H9 (cell line): ENCODE data around the gene SUPT20H. TPM values are rescaled to one million over a fixed set of nuclear protein-coding genes. Genes with fewer than 3 reads are reported as not detected.
A peak's percentile ranks its signal among the peaks of the same experiment; 100 is the strongest.

Experiments
- DNase-seq: peaks from one replicate; pipeline ENCODE4 v3.0.0-alpha.2; 2017
- H2AFZ ChIP-seq: one replicate; pipeline ENCODE4 v1.6.1; 2013; ENCODE audit warnings: mild to moderate bottlenecking, low read length, control low read depth, moderate library complexity
- H2AK5ac ChIP-seq: 2 replicates; pipeline ENCODE4 v1.6.1; 2013; ENCODE audit warnings: low read length, control low read depth, mixed read lengths; ENCODE audit not compliant: insufficient read length
- H2BK120ac ChIP-seq: one replicate; pipeline ENCODE4 v1.6.1; 2013; ENCODE audit warnings: low read depth, mild to moderate bottlenecking, low read length, control low read depth, inconsistent platforms; ENCODE audit not compliant: poor library complexity, severe bottlenecking
- H2BK12ac ChIP-seq: 2 replicates; pipeline ENCODE4 v1.6.1; 2013; ENCODE audit warnings: low read length, control low read depth, mixed read lengths, low read depth; ENCODE audit not compliant: insufficient read length
- H2BK15ac ChIP-seq: 2 replicates; pipeline ENCODE4 v1.6.1; 2013; ENCODE audit warnings: low read depth, low read length, control low read depth
- H2BK20ac ChIP-seq: one replicate; pipeline ENCODE4 v1.6.1; 2013; ENCODE audit warnings: low read depth, mild to moderate bottlenecking, low read length, control low read depth, inconsistent platforms; ENCODE audit not compliant: poor library complexity, severe bottlenecking
- H2BK5ac ChIP-seq: 2 replicates; pipeline ENCODE4 v1.6.1; 2013; ENCODE audit warnings: low read length, control low read depth, mixed read lengths; ENCODE audit not compliant: insufficient read length
- H3K14ac ChIP-seq: 2 replicates; pipeline ENCODE4 v1.6.1; 2013; ENCODE audit warnings: low read length, control low read depth; ENCODE audit not compliant: insufficient read depth
- H3K18ac ChIP-seq: 2 replicates; pipeline ENCODE4 v1.6.1; 2013; ENCODE audit warnings: low read depth, mild to moderate bottlenecking, mixed read lengths, low read length, control low read depth; ENCODE audit not compliant: insufficient read length
- H3K23ac ChIP-seq: 2 replicates; pipeline ENCODE4 v1.6.1; 2013; ENCODE audit warnings: low read length, control low read depth, mixed read lengths, low read depth; ENCODE audit not compliant: insufficient read length
- H3K23me2 ChIP-seq: 2 replicates; pipeline ENCODE4 v1.6.1; 2013; ENCODE audit warnings: low read depth, mild to moderate bottlenecking, mixed read lengths, low read length, control low read depth; ENCODE audit not compliant: insufficient read length, poor library complexity, severe bottlenecking
- H3K27ac ChIP-seq: 2 replicates; pipeline ENCODE4 v1.5.1; 2013; ENCODE audit warnings: low read length, control low read depth, mixed read lengths, low read depth; ENCODE audit not compliant: insufficient read length
- H3K27me3 ChIP-seq: 2 replicates; pipeline ENCODE4 v1.6.1; 2013; ENCODE audit warnings: low read length, control low read depth, inconsistent platforms; ENCODE audit not compliant: insufficient read depth
- H3K4ac ChIP-seq: 2 replicates; pipeline ENCODE4 v1.6.1; 2013; ENCODE audit warnings: low read depth, mild to moderate bottlenecking, control low read depth, inconsistent platforms, low read length, moderate library complexity
- H3K4me1 ChIP-seq: 2 replicates; pipeline ENCODE4 v1.6.1; 2013; ENCODE audit warnings: low read length, control low read depth, inconsistent platforms; ENCODE audit not compliant: insufficient read depth
- H3K4me2 ChIP-seq: 2 replicates; pipeline ENCODE4 v1.6.1; 2013; ENCODE audit warnings: low read length, control low read depth, mixed read lengths; ENCODE audit not compliant: insufficient read length, insufficient read depth
- H3K56ac ChIP-seq: 2 replicates; pipeline ENCODE4 v1.6.1; 2013; ENCODE audit warnings: low read depth, mild to moderate bottlenecking, mixed read lengths, low read length, control low read depth; ENCODE audit not compliant: insufficient read length
- H3K79me1 ChIP-seq: 2 replicates; pipeline ENCODE4 v1.6.1; 2013; ENCODE audit warnings: low read depth, mild to moderate bottlenecking, moderate library complexity, low read length, control low read depth, inconsistent platforms; ENCODE audit not compliant: insufficient read depth, poor library complexity, severe bottlenecking
- H3K79me2 ChIP-seq: 2 replicates; pipeline ENCODE4 v1.6.1; 2013; ENCODE audit warnings: low read length, control low read depth, inconsistent platforms; ENCODE audit not compliant: insufficient read depth
- H3K9ac ChIP-seq: 2 replicates; pipeline ENCODE4 v1.6.1; 2013; ENCODE audit warnings: low read length, control low read depth, mixed read lengths; ENCODE audit not compliant: insufficient read length; ENCODE audit errors: extremely low read depth
- H3K9me3 ChIP-seq: one replicate; pipeline ENCODE4 v1.6.1; 2013; ENCODE audit warnings: low read depth, low read length, inconsistent platforms; ENCODE audit not compliant: control insufficient read depth
- H3T11ph ChIP-seq: one replicate; pipeline ENCODE4 v1.6.1; 2013; ENCODE audit warnings: mild to moderate bottlenecking, low read length, control low read depth, inconsistent platforms
- H4K20me1 ChIP-seq: one replicate; pipeline ENCODE4 v1.6.1; 2013; ENCODE audit not compliant: control insufficient read depth, insufficient read length, insufficient read depth
- H4K5ac ChIP-seq: 2 replicates; pipeline ENCODE4 v1.6.1; 2013; ENCODE audit warnings: low read depth, mild to moderate bottlenecking, mixed read lengths, low read length, control low read depth; ENCODE audit not compliant: insufficient read length
- H4K8ac ChIP-seq: replicated peaks from 2 replicates; pipeline ENCODE4 v1.6.1; 2013; ENCODE audit warnings: low read length, control low read depth, mixed read lengths, low read depth; ENCODE audit not compliant: insufficient read length
- H4K91ac ChIP-seq: 2 replicates; pipeline ENCODE4 v1.6.1; 2013; ENCODE audit warnings: low read depth, mild to moderate bottlenecking, moderate library complexity, mixed read lengths, low read length, control low read depth; ENCODE audit not compliant: insufficient read length
- H3K27ac Mint-ChIP-seq, 3 experiments: 2 replicates in 2 of 3; 3 replicates in 1 of 3; pipeline ENCODE4 v1.8.0; 2020 to 2021; ENCODE audit warnings: mixed read lengths in 3 of 3, mild to moderate bottlenecking in 1 of 3, moderate library complexity in 1 of 3
- H3K27me3 Mint-ChIP-seq: 2 replicates; pipeline ENCODE4 v1.8.0; 2021; ENCODE audit warnings: low read depth, mild to moderate bottlenecking, moderate library complexity, mixed read lengths
- H3K36me3 Mint-ChIP-seq, 3 experiments: 2 replicates in 2 of 3; 3 replicates in 1 of 3; pipeline ENCODE4 v1.8.0; 2020 to 2021; ENCODE audit warnings: low read depth in 3 of 3, mixed read lengths in 3 of 3; ENCODE audit not compliant: insufficient read depth in 1 of 3
- H3K4me1 Mint-ChIP-seq, 2 experiments: 2 replicates each; pipeline ENCODE4 v1.8.0; 2020; ENCODE audit warnings: mixed read lengths in 2 of 2
- H3K4me3 Mint-ChIP-seq, 2 experiments: 2 replicates in 1 of 2; 3 replicates in 1 of 2; pipeline ENCODE4 v1.8.0; 2020 to 2021; ENCODE audit warnings: mild to moderate bottlenecking in 2 of 2, mixed read lengths in 2 of 2, moderate library complexity in 1 of 2
- H3K9me3 Mint-ChIP-seq, 2 experiments: 2 replicates in 1 of 2; 3 replicates in 1 of 2; pipeline ENCODE4 v1.8.0; 2020; ENCODE audit warnings: mild to moderate bottlenecking in 2 of 2, mixed read lengths in 2 of 2, moderate library complexity in 1 of 2
- WGBS: extraction: QIAGEN DNeasy Blood & Tissue Kit; methylation state at CpG from one replicate; pipeline ENCODE4 v1.1.7; 2013; ENCODE audit warnings: missing lambda C conversion rate, low lambda C conversion rate, mixed read lengths; ENCODE audit not compliant: insufficient read length; ENCODE audit errors: extremely low coverage; 5-methylcytosine and 5-hydroxymethylcytosine counted together
- total RNA-seq: library from RNA; stranded (reverse); gene quantifications from 2 replicates; pipeline ENCODE4 v1.2.1, GENCODE V29; 2021
- TF ChIP-seq, protein P1 (sequence below): fragments of 200-600 bp; sonication (generic); conservative IDR thresholded peaks from 3 replicates; pipeline ENCODE4 v1.8.0; 2021; ENCODE audit warnings: antibody characterized with exemption, mild to moderate bottlenecking

Gene SUPT20H
- total RNA-seq, 1 experiment from 2014 or later, result 59.5 TPM

DNA sequence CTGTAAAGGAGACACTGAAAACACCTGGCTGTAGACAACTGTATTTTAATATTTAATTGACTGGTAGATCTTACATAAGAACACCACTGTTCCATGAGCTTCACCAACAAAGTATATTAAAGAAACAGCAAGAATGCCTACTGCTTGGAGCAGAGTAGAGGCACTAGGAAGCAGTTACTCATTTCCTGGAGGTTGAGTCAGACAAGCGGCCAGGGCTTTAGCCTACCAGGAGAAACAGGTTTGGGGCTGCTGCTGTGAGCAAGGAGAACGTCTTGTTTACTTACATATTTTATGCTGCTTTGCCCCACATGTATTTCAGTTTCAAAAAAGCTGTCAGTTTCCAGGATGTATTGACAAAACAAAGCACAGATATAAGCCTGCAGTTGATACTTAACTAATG lies 93.7 kb downstream of the SUPT20H start:
- no peak overlapping the region for H4K8ac ChIP-seq
- H2AFZ ChIP-seq, result no peak overlapping the region
- no peak overlapping the region for H2BK15ac ChIP-seq
- no peaks in the 10 kb centered on the region for H3K23me2 ChIP-seq
- no peak overlapping the region for H3K4ac ChIP-seq
- H2BK5ac ChIP-seq, result no peak overlapping the region
- no peak overlapping the region for H3K4me2 ChIP-seq
- H3K23ac ChIP-seq, result no peak overlapping the region
- Mint-ChIP-seq H3K9me3 (no peaks in the 10 kb centered on the region), H3K4me3 (no peak overlapping the region), H3K27me3 (no peaks in the 10 kb centered on the region), H3K36me3 (peaks cover 13 to 42% (median 41%) of the 10 kb centered on the region in 3 experiments; a peak in 6 of 7 replicates), H3K4me1 (no peaks in the 10 kb centered on the region), H3K27ac (peak overlapping the region in 1 of 3 experiments; percentile 10; a peak in 2 of 7 replicates)
- H3K27me3 ChIP-seq, result no peaks in the 10 kb centered on the region
- no peak overlapping the region for H3K18ac ChIP-seq
- H3T11ph ChIP-seq, result no peak overlapping the region
- H2BK12ac ChIP-seq, result no peak overlapping the region
- no peak for DNase-seq
- H4K20me1 ChIP-seq, result no peaks in the 10 kb centered on the region
- H2BK20ac ChIP-seq, result no peak overlapping the region
- no peak overlapping the region for H3K9ac ChIP-seq
- no peak overlapping the region for H2BK120ac ChIP-seq
- no peak overlapping the region for H3K27ac ChIP-seq
- no peak overlapping the region for H2AK5ac ChIP-seq
- no peak overlapping the region for H3K14ac ChIP-seq
- H3K4me1 ChIP-seq, result no peaks in the 10 kb centered on the region
- no peak overlapping the region for H4K91ac ChIP-seq
- no peaks in the 10 kb centered on the region for H3K79me2 ChIP-seq
- TF ChIP-seq, protein P1, sequence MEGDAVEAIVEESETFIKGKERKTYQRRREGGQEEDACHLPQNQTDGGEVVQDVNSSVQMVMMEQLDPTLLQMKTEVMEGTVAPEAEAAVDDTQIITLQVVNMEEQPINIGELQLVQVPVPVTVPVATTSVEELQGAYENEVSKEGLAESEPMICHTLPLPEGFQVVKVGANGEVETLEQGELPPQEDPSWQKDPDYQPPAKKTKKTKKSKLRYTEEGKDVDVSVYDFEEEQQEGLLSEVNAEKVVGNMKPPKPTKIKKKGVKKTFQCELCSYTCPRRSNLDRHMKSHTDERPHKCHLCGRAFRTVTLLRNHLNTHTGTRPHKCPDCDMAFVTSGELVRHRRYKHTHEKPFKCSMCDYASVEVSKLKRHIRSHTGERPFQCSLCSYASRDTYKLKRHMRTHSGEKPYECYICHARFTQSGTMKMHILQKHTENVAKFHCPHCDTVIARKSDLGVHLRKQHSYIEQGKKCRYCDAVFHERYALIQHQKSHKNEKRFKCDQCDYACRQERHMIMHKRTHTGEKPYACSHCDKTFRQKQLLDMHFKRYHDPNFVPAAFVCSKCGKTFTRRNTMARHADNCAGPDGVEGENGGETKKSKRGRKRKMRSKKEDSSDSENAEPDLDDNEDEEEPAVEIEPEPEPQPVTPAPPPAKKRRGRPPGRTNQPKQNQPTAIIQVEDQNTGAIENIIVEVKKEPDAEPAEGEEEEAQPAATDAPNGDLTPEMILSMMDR, result no peak
- no peak overlapping the region for H4K5ac ChIP-seq
- H3K56ac ChIP-seq, result no peak overlapping the region
- H3K79me1 ChIP-seq, result no peaks in the 10 kb centered on the region
- WGBS, result no CpG with 5 or more reads among the region's 2 CpGs
- H3K9me3 ChIP-seq, result no peaks in the 10 kb centered on the region
